Measurements from ENCODE around the gene PCNX1.

The PCNX1 gene

DNA sequence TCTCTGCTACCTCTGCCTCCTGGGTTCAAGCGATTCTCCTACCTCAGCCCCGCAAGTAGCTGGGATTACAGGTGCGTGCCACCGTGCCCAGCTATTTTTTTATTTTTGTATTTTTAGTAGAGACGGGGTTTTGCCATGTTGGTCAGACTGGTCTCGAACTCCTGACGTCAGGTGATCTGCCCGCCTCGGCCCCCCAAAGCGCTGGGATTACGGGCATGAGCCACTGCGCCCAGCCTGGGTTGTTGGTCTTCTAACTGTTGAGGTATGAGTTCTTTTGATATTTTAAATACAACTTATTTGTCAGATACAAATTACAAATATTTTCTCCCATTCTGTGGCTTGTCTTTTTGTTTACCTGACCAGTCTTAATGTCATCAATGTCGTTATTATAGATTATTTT lies 95.9 kb downstream of the PCNX1 start:
- no peaks in the 10 kb centered on the region for H3K27me3 ChIP-seq (ENCODE audit: insufficient read depth, poor library complexity, severe bottlenecking)
- DNase-seq (ENCODE audit: low read depth in 1 of 2, low spot score in 1 of 2): no peak
- TF ChIP-seq, protein P1, sequence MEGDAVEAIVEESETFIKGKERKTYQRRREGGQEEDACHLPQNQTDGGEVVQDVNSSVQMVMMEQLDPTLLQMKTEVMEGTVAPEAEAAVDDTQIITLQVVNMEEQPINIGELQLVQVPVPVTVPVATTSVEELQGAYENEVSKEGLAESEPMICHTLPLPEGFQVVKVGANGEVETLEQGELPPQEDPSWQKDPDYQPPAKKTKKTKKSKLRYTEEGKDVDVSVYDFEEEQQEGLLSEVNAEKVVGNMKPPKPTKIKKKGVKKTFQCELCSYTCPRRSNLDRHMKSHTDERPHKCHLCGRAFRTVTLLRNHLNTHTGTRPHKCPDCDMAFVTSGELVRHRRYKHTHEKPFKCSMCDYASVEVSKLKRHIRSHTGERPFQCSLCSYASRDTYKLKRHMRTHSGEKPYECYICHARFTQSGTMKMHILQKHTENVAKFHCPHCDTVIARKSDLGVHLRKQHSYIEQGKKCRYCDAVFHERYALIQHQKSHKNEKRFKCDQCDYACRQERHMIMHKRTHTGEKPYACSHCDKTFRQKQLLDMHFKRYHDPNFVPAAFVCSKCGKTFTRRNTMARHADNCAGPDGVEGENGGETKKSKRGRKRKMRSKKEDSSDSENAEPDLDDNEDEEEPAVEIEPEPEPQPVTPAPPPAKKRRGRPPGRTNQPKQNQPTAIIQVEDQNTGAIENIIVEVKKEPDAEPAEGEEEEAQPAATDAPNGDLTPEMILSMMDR (IDR thresholded peaks at IDR 0.05; ENCODE audit: insufficient read depth, low read length): no peak
- TF ChIP-seq SPI1 (IDR thresholded peaks at IDR 0.05; ENCODE audit: borderline replicate concordance, low read depth) (no peak), GABPA (IDR thresholded peaks at IDR 0.05; ENCODE audit: low read depth) (no peak), POLR2AphosphoS5 (IDR thresholded peaks at IDR 0.05; ENCODE audit: low read depth) (no peak)
- TF ChIP-seq, protein P2, sequence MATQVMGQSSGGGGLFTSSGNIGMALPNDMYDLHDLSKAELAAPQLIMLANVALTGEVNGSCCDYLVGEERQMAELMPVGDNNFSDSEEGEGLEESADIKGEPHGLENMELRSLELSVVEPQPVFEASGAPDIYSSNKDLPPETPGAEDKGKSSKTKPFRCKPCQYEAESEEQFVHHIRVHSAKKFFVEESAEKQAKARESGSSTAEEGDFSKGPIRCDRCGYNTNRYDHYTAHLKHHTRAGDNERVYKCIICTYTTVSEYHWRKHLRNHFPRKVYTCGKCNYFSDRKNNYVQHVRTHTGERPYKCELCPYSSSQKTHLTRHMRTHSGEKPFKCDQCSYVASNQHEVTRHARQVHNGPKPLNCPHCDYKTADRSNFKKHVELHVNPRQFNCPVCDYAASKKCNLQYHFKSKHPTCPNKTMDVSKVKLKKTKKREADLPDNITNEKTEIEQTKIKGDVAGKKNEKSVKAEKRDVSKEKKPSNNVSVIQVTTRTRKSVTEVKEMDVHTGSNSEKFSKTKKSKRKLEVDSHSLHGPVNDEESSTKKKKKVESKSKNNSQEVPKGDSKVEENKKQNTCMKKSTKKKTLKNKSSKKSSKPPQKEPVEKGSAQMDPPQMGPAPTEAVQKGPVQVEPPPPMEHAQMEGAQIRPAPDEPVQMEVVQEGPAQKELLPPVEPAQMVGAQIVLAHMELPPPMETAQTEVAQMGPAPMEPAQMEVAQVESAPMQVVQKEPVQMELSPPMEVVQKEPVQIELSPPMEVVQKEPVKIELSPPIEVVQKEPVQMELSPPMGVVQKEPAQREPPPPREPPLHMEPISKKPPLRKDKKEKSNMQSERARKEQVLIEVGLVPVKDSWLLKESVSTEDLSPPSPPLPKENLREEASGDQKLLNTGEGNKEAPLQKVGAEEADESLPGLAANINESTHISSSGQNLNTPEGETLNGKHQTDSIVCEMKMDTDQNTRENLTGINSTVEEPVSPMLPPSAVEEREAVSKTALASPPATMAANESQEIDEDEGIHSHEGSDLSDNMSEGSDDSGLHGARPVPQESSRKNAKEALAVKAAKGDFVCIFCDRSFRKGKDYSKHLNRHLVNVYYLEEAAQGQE (IDR thresholded peaks at IDR 0.05; ENCODE audit: insufficient replicate concordance, low read depth): no peak
- H3K4me3 ChIP-seq (replicated peaks; ENCODE audit: insufficient read depth, low read length): no peak overlapping the region
- H3K27ac ChIP-seq (replicated peaks): no peak overlapping the region

DNA sequence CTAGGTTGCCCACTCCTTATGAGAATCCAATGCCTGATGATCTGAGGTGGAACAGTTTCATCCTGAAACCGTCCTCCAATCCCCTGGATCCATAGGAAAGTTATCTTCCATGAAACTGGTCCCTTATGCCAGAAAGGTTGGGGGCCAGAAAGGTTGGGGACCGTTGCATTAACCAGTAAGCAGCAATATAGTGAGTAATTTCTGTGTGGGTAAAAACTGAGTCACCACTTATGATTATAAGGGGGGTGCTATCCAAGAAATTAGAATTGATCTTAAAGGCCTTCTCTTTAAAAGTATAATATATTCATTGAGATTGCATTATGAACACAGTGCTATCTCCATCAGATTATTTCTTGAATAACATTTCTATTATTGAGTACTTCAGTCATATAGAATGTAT lies 97.2 kb downstream of the PCNX1 start:
- H3K4me3 ChIP-seq (replicated peaks; ENCODE audit: insufficient read depth, low read length): no peak overlapping the region
- H3K27ac ChIP-seq (replicated peaks): no peak overlapping the region
- TF ChIP-seq, protein P1 (IDR thresholded peaks at IDR 0.05; ENCODE audit: insufficient read depth, low read length): no peak
- TF ChIP-seq SPI1 (IDR thresholded peaks at IDR 0.05; ENCODE audit: borderline replicate concordance, low read depth) (no peak), GABPA (IDR thresholded peaks at IDR 0.05; ENCODE audit: low read depth) (no peak), POLR2AphosphoS5 (IDR thresholded peaks at IDR 0.05; ENCODE audit: low read depth) (no peak)
- TF ChIP-seq, protein P2 (IDR thresholded peaks at IDR 0.05; ENCODE audit: insufficient replicate concordance, low read depth): no peak
- DNase-seq (ENCODE audit: low read depth in 1 of 2, low spot score in 1 of 2): no peak
- H3K27me3 ChIP-seq (ENCODE audit: insufficient read depth, poor library complexity, severe bottlenecking): no peaks in the 10 kb centered on the region

DNA sequence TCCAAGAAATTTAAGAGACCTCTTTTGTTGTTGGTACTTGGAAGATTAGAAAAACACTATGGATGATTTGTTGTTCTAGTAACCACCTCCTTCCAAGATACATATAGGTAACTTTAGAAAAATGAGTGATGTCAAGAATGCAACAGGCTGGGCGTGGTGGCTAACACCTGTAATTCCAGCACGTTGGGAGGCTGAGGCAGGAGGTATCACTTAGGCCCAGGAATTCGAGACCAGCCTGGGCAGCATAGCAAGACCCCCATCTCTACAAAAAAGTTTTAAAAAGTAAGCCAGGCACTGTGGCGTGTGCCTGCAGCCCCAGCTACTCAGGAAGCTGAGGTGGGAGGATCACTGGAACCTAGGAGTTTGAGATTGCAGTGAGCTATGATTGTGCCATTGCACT lies 97.8 kb downstream of the PCNX1 start:
- TF ChIP-seq SPI1 (IDR thresholded peaks at IDR 0.05; ENCODE audit: borderline replicate concordance, low read depth) (no peak), POLR2AphosphoS5 (IDR thresholded peaks at IDR 0.05; ENCODE audit: low read depth) (no peak)
- TF ChIP-seq, protein P1 (IDR thresholded peaks at IDR 0.05; ENCODE audit: insufficient read depth, low read length): no peak
- TF ChIP-seq, protein P2 (IDR thresholded peaks at IDR 0.05; ENCODE audit: insufficient replicate concordance, low read depth): no peak
- Histone ChIP-seq H3K27ac (replicated peaks) (no peak overlapping the region), H3K27me3 (ENCODE audit: insufficient read depth, poor library complexity, severe bottlenecking) (no peaks in the 10 kb centered on the region), H3K4me3 (replicated peaks; ENCODE audit: insufficient read depth, low read length) (no peak overlapping the region)
- DNase-seq (ENCODE audit: low read depth in 1 of 2, low spot score in 1 of 2): no peak
